ENCODE results near the gene AGBL1. TPM values are rescaled to one million over a fixed set of nuclear protein-coding genes. Genes with fewer than 3 reads are reported as not detected.
"Not testable (repeated sequence)": the region's sequence is repeated elsewhere in the genome, so short reads cannot be mapped to it uniquely, and the experiment has no call there.

The AGBL1 gene
- total RNA-seq, 2 experiments from 2014 or later, result not detected

- H3K27ac Mint-ChIP-seq, result no peak overlapping the region
- no peaks in the 10 kb centered on the region for H3K27me3 Mint-ChIP-seq
- H3K4me3 Mint-ChIP-seq, result no peak overlapping the region
- CTCF ChIA-PET, result no interaction called here
- ATAC-seq (no peak), DNase-seq (no peak)
- no peaks in the 10 kb centered on the region for H3K4me1 Mint-ChIP-seq
- no peaks in the 10 kb centered on the region for H3K36me3 Mint-ChIP-seq
- peaks cover 4% of the 10 kb centered on the region for H3K9me3 Mint-ChIP-seq (ENCODE audit: low read depth)
These were observed 778.0 kb downstream of the AGBL1 start for GRCh38 chr15:86857701-86858100.

GRCh38 chr15:86863226-86863915, 783.7 kb downstream of the AGBL1 start:
- ATAC-seq (no peak), DNase-seq (no peak)
- CTCF ChIA-PET, result no interaction called here
- Mint-ChIP-seq H3K4me3 (no peak overlapping the region), H3K27ac (no peak overlapping the region), H3K36me3 (no peaks in the 10 kb centered on the region), H3K9me3 (ENCODE audit: low read depth) (peaks cover 2% of the 10 kb centered on the region), H3K4me1 (no peaks in the 10 kb centered on the region), H3K27me3 (no peaks in the 10 kb centered on the region)

- Mint-ChIP-seq H3K27ac (no peak overlapping the region), H3K27me3 (no peaks in the 10 kb centered on the region), H3K4me1 (no peaks in the 10 kb centered on the region), H3K9me3 (ENCODE audit: low read depth) (peaks cover 2% of the 10 kb centered on the region), H3K36me3 (no peaks in the 10 kb centered on the region), H3K4me3 (no peak overlapping the region)
- CTCF ChIA-PET, result no interaction called here
- ATAC-seq (no peak), DNase-seq (no peak)
These were observed 786.2 kb downstream of the AGBL1 start for GRCh38 chr15:86865920-86866319.

- no peak for DNase-seq
- H3K36me3 Mint-ChIP-seq, result no peaks in the 10 kb centered on the region
- H3K27ac Mint-ChIP-seq, result no peak overlapping the region
- H3K27me3 Mint-ChIP-seq, result no peaks in the 10 kb centered on the region
- peaks cover 2% of the 10 kb centered on the region for H3K9me3 Mint-ChIP-seq (ENCODE audit: low read depth)
- H3K4me3 Mint-ChIP-seq, result no peak overlapping the region
- no peaks in the 10 kb centered on the region for H3K4me1 Mint-ChIP-seq
- no peak for ATAC-seq
- CTCF ChIA-PET, result no interaction called here
These were observed 791.2 kb downstream of the AGBL1 start for GRCh38 chr15:86870846-86871245.

GRCh38 chr15:86871964-86872363, 792.3 kb downstream of the AGBL1 start:
- H3K4me3 Mint-ChIP-seq, result no peak overlapping the region
- no peaks in the 10 kb centered on the region for H3K36me3 Mint-ChIP-seq
- DNase-seq, result no peak
- ATAC-seq, result no peak
- CTCF ChIA-PET, result interaction anchor here (0.7 kb wide), 1 partner anchor 37 kb away, joined by 3 read pairs; no protein-coding TSS in a partner anchor
- H3K4me1 Mint-ChIP-seq, result no peaks in the 10 kb centered on the region
- H3K27me3 Mint-ChIP-seq, result no peaks in the 10 kb centered on the region
- H3K9me3 Mint-ChIP-seq (ENCODE audit: low read depth), result peaks cover 2% of the 10 kb centered on the region
- H3K27ac Mint-ChIP-seq, result no peak overlapping the region

- no peak overlapping the region for H3K4me3 Mint-ChIP-seq
- peaks cover 2% of the 10 kb centered on the region for H3K9me3 Mint-ChIP-seq (ENCODE audit: low read depth)
- no peaks in the 10 kb centered on the region for H3K4me1 Mint-ChIP-seq
- CTCF ChIA-PET, result no interaction called here
- no peaks in the 10 kb centered on the region for H3K27me3 Mint-ChIP-seq
- ATAC-seq (no peak), DNase-seq (no peak)
- no peaks in the 10 kb centered on the region for H3K36me3 Mint-ChIP-seq
- no peak overlapping the region for H3K27ac Mint-ChIP-seq
These were observed 793.1 kb downstream of the AGBL1 start for GRCh38 chr15:86872782-86873181.

- H3K4me3 Mint-ChIP-seq, result no peak overlapping the region
- no peaks in the 10 kb centered on the region for H3K27me3 Mint-ChIP-seq
- no peaks in the 10 kb centered on the region for H3K36me3 Mint-ChIP-seq
- CTCF ChIA-PET, result no interaction called here
- DNase-seq (no peak), ATAC-seq (no peak)
- H3K9me3 Mint-ChIP-seq (ENCODE audit: low read depth), result no peaks in the 10 kb centered on the region
- H3K27ac Mint-ChIP-seq, result no peak overlapping the region
- H3K4me1 Mint-ChIP-seq, result no peaks in the 10 kb centered on the region
These were observed 795.4 kb downstream of the AGBL1 start for GRCh38 chr15:86875067-86875466.

- ATAC-seq, result no peak
- Mint-ChIP-seq H3K4me3 (no peak overlapping the region), H3K4me1 (no peaks in the 10 kb centered on the region), H3K27ac (no peak overlapping the region), H3K36me3 (no peaks in the 10 kb centered on the region), H3K27me3 (no peaks in the 10 kb centered on the region), H3K9me3 (ENCODE audit: low read depth) (no peaks in the 10 kb centered on the region)
- DNase-seq, result no peak
- CTCF ChIA-PET, result no interaction called here
These were observed 796.8 kb downstream of the AGBL1 start for GRCh38 chr15:86876387-86876944.

- ATAC-seq (no peak), DNase-seq (no peak)
- no peak overlapping the region for H3K4me3 Mint-ChIP-seq
- CTCF ChIA-PET, result no interaction called here
- H3K4me1 Mint-ChIP-seq, result no peaks in the 10 kb centered on the region
- H3K27ac Mint-ChIP-seq, result no peak overlapping the region
- no peaks in the 10 kb centered on the region for H3K36me3 Mint-ChIP-seq
- no peaks in the 10 kb centered on the region for H3K9me3 Mint-ChIP-seq (ENCODE audit: low read depth)
- no peaks in the 10 kb centered on the region for H3K27me3 Mint-ChIP-seq
These were observed 797.5 kb downstream of the AGBL1 start for GRCh38 chr15:86877171-86877631.

- ATAC-seq; H3K9me3 Mint-ChIP-seq (ENCODE audit: low read depth); H3K27me3 Mint-ChIP-seq; CTCF ChIA-PET; H3K36me3 Mint-ChIP-seq; DNase-seq; H3K27ac Mint-ChIP-seq; H3K4me1 Mint-ChIP-seq; H3K4me3 Mint-ChIP-seq: not testable (repeated sequence)
These were observed 799.2 kb downstream of the AGBL1 start for GRCh38 chr15:86878844-86879243.

GRCh38 chr15:86879250-86880229, 799.9 kb downstream of the AGBL1 start:
- Mint-ChIP-seq H3K9me3 (ENCODE audit: low read depth) (no peaks in the 10 kb centered on the region), H3K36me3 (no peaks in the 10 kb centered on the region), H3K4me1 (no peaks in the 10 kb centered on the region), H3K27ac (no peak overlapping the region), H3K27me3 (no peaks in the 10 kb centered on the region), H3K4me3 (no peak overlapping the region)
- DNase-seq (no peak), ATAC-seq (no peak)
- CTCF ChIA-PET, result no interaction called here

GRCh38 chr15:86885616-86886015, 805.9 kb downstream of the AGBL1 start:
- Mint-ChIP-seq H3K27me3 (no peaks in the 10 kb centered on the region), H3K4me3 (no peak overlapping the region), H3K36me3 (no peaks in the 10 kb centered on the region), H3K4me1 (no peaks in the 10 kb centered on the region), H3K9me3 (ENCODE audit: low read depth) (no peaks in the 10 kb centered on the region), H3K27ac (no peak overlapping the region)
- ATAC-seq (no peak), DNase-seq (no peak)
- CTCF ChIA-PET, result no interaction called here

- Mint-ChIP-seq H3K9me3 (ENCODE audit: low read depth) (no peaks in the 10 kb centered on the region), H3K4me3 (no peak overlapping the region), H3K27me3 (peaks cover 5% of the 10 kb centered on the region), H3K36me3 (no peaks in the 10 kb centered on the region), H3K4me1 (no peaks in the 10 kb centered on the region), H3K27ac (no peak overlapping the region)
- DNase-seq, result no peak
- CTCF ChIA-PET, result no interaction called here
- ATAC-seq, result no peak
These were observed 813.2 kb downstream of the AGBL1 start for GRCh38 chr15:86892774-86893449.

Data from activated CD8-positive, alpha-beta memory T cell treated with anti-CD3 and anti-CD28 coated beads, Interleukin-2, amount 10 ng/mL, durations not matched to agents 7 days and 5 days (primary cell).